ENCODE results near the gene KLHDC8B.

DNA sequence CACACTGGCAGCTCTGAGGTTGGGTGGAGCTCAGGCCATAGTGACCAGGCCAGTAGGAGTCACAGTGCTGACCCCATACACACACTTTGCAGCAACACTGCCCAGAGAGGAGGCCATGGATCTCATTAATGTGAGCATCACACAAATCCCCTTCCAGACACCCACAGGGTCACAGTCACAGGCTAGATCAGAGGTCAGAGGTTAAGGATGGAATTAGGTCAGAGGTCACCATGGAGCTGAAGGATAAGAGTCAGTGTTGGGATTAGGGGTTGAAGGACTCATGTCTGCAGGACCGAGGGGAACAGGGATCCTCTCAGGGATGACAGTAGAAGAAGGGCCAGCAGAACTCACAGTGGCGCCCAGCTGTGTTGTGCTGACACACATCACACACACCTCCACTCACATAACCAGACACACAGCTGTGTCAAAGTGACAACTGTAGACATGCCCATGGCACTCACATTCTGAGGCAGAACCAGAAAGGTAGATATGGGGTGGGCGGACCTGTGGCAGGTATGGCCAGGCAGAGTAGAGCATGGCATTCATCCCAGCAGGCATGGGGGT, 18.0 kb upstream of the KLHDC8B start:
- TF ChIP-seq CTCF (IDR thresholded peaks at IDR 0.05) (no peak), POLR2A (IDR thresholded peaks at IDR 0.05) (no peak)
